GM18526 (cell line): ENCODE measurements around the gene TFDP2.

Source experiments
- POLR2A ChIP-seq: IDR thresholded peaks from 3 replicates; pipeline ENCODE4 v1.6.1; 2011; ENCODE audit not compliant: insufficient read length; ENCODE audit errors: extremely low read depth

The TFDP2 gene

GRCh38 chr3:142095841-142096240 lies 53.5 kb downstream of the TFDP2 start:
- TF ChIP-seq POLR2A = no peak

- TF ChIP-seq POLR2A = no peak
Measured at GRCh38 chr3:142088522-142088921, 60.8 kb downstream of the TFDP2 start.

- TF ChIP-seq POLR2A = no peak
Measured at GRCh38 chr3:142087676-142088075, 61.7 kb downstream of the TFDP2 start.

- no peak for TF ChIP-seq POLR2A
Measured at GRCh38 chr3:142086581-142087090, 62.7 kb downstream of the TFDP2 start.

GRCh38 chr3:142081178-142081577 lies 68.2 kb downstream of the TFDP2 start:
- no peak for TF ChIP-seq POLR2A

GRCh38 chr3:142077859-142078500 lies 71.4 kb downstream of the TFDP2 start:
- TF ChIP-seq POLR2A = no peak

- no peak for TF ChIP-seq POLR2A
Measured at GRCh38 chr3:142077155-142077858, 72.0 kb downstream of the TFDP2 start.

- no peak for TF ChIP-seq POLR2A
Measured at GRCh38 chr3:142072816-142073215, 76.5 kb downstream of the TFDP2 start.

- TF ChIP-seq POLR2A = no peak
Measured at GRCh38 chr3:142065932-142066331, 83.4 kb downstream of the TFDP2 start.

GRCh38 chr3:142065344-142065743 lies 84.0 kb downstream of the TFDP2 start:
- TF ChIP-seq POLR2A = no peak

GRCh38 chr3:142064454-142064853 lies 84.9 kb downstream of the TFDP2 start:
- no peak for TF ChIP-seq POLR2A

GRCh38 chr3:142057331-142057725 lies 92.0 kb downstream of the TFDP2 start:
- TF ChIP-seq POLR2A = no peak

GRCh38 chr3:142056656-142057330 lies 92.6 kb downstream of the TFDP2 start:
- no peak for TF ChIP-seq POLR2A

- TF ChIP-seq POLR2A = no peak
Measured at GRCh38 chr3:142053835-142054234, 95.5 kb downstream of the TFDP2 start.

- TF ChIP-seq POLR2A = no peak
Measured at GRCh38 chr3:142053244-142053643, 96.1 kb downstream of the TFDP2 start.

GRCh38 chr3:142051351-142051750 lies 98.0 kb downstream of the TFDP2 start:
- no peak for TF ChIP-seq POLR2A
